GM18519 (cell line): ENCODE data around the gene FUZ.
A peak's percentile ranks its signal among the peaks of the same experiment; 100 is the strongest.
"Not testable (repeated sequence)": the region's sequence is repeated elsewhere in the genome, so short reads cannot be mapped to it uniquely, and the experiment has no call there.

Experiments used
- ATAC-seq: cut with Tn5 transposase; IDR thresholded peaks from one replicate; pipeline ENCODE4 v1.9.1; 2021; ENCODE audit warnings: mild to moderate bottlenecking, moderate library complexity; ENCODE audit not compliant: unreplicated experiment, low FRiP score

Gene FUZ

GRCh38 chr19:49835562-49835961, 22.5 kb upstream of the FUZ start:
- ATAC-seq = no peak

GRCh38 chr19:49833599-49833998, 20.5 kb upstream of the FUZ start:
- ATAC-seq = no peak

GRCh38 chr19:49832556-49832955, 19.5 kb upstream of the FUZ start:
- no peak for ATAC-seq

GRCh38 chr19:49831592-49831991, 18.5 kb upstream of the FUZ start:
- ATAC-seq = no peak

GRCh38 chr19:49830766-49831165, 17.7 kb upstream of the FUZ start:
- no peak for ATAC-seq

- no peak for ATAC-seq
Measured at GRCh38 chr19:49829721-49830120, 16.6 kb upstream of the FUZ start.

DNA sequence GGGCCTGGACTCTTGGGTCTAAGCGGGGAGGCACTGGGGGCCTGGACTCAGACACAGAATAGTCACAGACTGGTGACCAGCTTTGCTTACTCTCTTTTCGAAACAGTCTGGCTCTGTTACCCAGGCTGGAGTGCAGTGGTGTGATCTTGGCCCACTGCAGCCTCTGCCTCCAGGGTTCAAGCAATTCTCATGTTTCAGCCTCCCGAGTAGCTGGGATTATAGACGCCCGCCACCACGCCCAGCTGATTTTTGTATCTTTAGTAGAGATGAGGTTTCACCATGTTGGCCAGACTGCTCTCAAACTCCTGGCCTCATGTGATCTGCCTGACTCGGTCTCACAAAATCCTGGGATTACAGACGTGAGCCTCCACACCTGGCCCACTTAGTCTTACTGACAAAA, 16.1 kb upstream of the FUZ start:
- ATAC-seq = no peak

DNA sequence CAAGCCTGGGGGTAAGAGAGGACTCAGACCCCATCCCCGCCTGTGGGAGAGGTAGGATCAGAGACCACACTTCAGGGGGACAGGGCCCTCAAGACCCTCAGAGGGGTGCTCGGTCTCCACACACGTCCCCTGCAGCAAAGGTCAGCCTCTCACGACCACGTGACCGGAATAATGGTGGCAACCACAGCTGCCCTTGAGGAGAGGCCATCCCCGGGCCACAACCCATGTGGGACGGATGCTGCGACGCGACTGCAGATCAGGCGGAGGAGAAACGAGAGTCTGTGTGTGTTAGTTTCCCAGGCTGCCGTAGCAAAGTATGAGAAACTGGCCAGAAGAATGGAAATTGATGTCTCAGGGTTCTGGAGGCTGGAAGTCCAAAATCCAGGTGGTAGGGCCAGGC, 13.9 kb upstream of the FUZ start:
- no peak for ATAC-seq

DNA sequence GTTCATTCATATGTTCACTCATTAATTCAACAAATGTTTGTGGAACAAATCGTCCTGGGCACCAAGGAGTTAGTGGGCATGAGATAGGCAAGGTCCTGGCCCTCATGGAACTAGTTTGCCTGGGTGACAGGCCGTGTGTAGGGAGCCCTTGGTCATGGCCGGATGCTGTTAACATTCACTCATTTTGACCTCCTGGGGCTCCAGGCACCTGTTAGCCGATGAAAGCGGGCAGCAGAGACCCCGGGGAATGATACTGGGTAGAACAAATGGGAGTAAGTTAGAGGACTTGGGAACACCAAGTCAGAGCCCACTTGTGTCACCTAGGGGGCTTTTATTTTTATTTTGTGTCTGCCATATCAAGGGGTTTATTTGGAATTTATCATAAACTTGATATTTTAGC, 11.6 kb upstream of the FUZ start:
- no peak for ATAC-seq

- no peak for ATAC-seq
Measured at GRCh38 chr19:49823472-49823871, 10.4 kb upstream of the FUZ start.

- ATAC-seq = no peak
Measured at GRCh38 chr19:49820125-49820524, 7.0 kb upstream of the FUZ start.

DNA sequence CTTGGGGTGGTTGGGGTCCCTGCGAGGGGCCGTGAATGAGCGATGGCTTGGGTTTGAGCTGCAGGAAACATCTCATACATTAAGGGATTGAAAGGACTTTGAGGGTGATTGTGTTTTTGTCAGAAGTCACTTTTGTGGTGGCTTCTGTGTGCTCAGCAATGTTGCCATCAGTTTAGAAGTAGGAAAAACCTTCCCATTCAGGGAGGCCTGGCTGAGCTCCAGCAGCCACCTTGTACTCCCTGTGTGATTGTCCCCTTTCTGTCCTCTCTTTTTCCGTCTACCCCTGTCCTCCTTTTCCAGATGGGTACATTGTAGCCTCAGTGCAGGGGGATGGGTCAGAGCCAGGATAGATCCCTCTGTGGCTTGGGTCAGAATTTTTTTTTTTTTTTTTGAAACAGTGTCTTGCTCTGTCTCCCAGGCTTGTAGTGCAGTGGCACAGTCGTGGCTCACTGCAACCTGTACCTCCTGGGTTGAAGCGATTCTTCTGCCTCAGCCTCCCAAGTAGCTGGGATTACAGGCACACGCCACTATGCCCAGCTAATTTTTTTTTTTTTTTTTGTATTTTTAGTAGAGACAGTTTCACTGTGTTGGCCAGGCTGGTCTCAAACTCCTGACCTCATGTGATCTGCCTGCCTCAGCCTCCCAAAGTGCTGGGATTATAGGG, 6.5 kb upstream of the FUZ start:
- ATAC-seq = not testable (repeated sequence)

- no peak for ATAC-seq
Measured at GRCh38 chr19:49818649-49819370, 5.7 kb upstream of the FUZ start.

GRCh38 chr19:49817964-49818648, 5.0 kb upstream of the FUZ start, which contains the start of gene MED25:
MED25 (plus strand) TSS chr19:49818289; CDS start chr19:49818342, 53 bp downstream.
- peak; percentile 43 for ATAC-seq

DNA sequence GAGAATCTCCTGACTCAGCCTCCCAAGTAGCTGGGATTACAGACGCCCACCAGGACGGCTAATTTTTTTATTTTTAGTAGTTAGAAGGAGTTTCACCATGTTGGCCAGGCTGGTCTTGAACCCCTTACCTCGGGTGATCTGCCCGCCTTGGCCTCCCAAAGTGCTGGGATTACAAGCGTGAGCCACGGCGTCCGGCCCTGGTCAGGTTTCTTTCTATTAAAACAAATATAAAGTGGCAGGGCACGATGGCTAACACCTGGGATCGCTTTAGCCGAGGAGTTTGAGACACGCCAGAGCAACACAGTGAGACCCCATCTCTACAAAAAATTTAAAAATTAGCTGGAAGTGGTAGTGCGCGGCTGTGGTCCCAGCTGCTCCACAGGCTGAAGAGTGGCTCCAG, 3.5 kb upstream of the FUZ start:
- ATAC-seq = no peak

DNA sequence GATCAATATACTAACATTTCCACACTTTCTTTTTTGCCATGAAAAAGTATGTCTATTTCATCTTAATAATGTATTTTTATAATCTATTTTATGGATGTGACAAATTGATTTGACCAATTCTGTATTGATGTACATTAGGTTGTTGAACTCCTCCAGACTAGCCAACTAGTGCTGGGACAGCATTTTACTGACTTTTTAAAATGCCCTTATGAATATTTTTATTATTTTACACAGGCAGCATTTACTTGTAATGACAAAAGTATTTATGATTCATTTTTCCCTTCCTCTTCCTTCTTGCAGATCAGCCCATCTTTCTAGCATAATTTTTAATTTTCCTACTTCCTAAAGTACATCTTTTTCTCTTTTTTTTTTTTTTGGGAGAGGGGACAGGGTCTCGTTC, 918 bp upstream of the FUZ start:
- ATAC-seq = no peak

- ATAC-seq = no peak
Measured at GRCh38 chr19:49812452-49812996, 568 bp downstream of the FUZ start.

GRCh38 chr19:49811328-49811727, 1.8 kb downstream of the FUZ start:
- no peak for ATAC-seq

GRCh38 chr19:49809941-49810389, 3.1 kb downstream of the FUZ start:
- no peak for ATAC-seq

DNA sequence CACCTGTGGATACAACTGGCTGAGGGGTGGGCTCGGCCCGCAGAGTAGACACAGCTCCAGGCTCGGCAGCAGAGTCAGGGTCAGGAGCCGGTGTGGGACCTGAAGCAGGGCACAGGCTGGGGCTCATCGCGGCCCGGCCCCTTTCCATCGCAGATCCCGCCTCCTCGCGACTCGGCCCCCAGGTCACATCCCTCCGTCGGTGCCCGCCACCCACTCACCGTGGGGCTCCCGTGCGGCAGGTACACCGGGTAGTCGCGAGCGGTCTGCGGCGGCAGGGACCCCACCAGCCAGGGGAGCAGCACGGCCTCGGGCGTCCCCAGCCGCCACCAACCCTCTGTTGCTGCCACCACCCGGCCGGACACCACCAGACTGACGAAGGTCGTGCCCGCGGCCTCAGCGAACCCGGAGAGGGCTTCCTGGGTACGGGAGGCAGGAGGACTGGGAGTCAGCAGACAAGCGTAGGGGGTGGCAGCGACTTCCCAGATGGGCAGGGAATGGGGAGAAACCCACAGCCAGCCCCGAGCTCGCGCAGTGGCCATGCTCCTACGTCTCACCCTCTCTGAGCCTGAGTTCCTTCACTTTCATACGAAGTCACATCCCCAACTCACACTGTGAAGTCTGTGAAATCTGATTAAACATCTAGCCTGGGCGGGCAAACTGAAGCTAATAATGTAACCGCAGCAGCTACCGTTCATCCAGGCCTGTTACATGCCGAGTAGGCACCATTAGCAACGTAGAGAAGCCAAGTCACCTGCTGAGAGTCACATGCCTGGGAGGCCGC, 3.7 kb downstream of the FUZ start:
- ATAC-seq = no peak
